NCI-H1105 (cell line): Measurements from ENCODE around the gene BCO1.

Source experiments
- DNase-seq: peaks from one replicate; lab custom pipeline; 2025; lab: John Stamatoyannopoulos, UW

The BCO1 gene

GRCh38 chr16:81318711-81319110 is 80.2 kb downstream of the BCO1 start:
- DNase-seq: no peak

- no peak for DNase-seq
Measured at GRCh38 chr16:81319221-81319912, 80.9 kb downstream of the BCO1 start.

- no peak for DNase-seq
Measured at GRCh38 chr16:81321039-81321438, 82.5 kb downstream of the BCO1 start.

- DNase-seq: no peak
Measured at GRCh38 chr16:81321536-81321935, 83.0 kb downstream of the BCO1 start.

GRCh38 chr16:81324808-81325207 is 86.3 kb downstream of the BCO1 start:
- no peak for DNase-seq

- DNase-seq: no peak
Measured at GRCh38 chr16:81327011-81327410, 88.5 kb downstream of the BCO1 start.

GRCh38 chr16:81327447-81328196 is 89.1 kb downstream of the BCO1 start:
- no peak for DNase-seq

- no peak for DNase-seq
Measured at GRCh38 chr16:81329947-81330346, 91.5 kb downstream of the BCO1 start.

GRCh38 chr16:81333356-81333755 is 94.9 kb downstream of the BCO1 start:
- DNase-seq: no peak

GRCh38 chr16:81335669-81336068 is 97.2 kb downstream of the BCO1 start:
- no peak for DNase-seq

GRCh38 chr16:81337097-81337496 is 98.6 kb downstream of the BCO1 start:
- no peak for DNase-seq
